HG02852 (cell line): ENCODE results near the gene TMIE.

Experiments used
- ATAC-seq: cut with Tn5 transposase; IDR thresholded peaks from one replicate; pipeline ENCODE4 v1.9.1; 2021; ENCODE audit warnings: mild to moderate bottlenecking, moderate library complexity; ENCODE audit not compliant: unreplicated experiment

The TMIE gene

DNA sequence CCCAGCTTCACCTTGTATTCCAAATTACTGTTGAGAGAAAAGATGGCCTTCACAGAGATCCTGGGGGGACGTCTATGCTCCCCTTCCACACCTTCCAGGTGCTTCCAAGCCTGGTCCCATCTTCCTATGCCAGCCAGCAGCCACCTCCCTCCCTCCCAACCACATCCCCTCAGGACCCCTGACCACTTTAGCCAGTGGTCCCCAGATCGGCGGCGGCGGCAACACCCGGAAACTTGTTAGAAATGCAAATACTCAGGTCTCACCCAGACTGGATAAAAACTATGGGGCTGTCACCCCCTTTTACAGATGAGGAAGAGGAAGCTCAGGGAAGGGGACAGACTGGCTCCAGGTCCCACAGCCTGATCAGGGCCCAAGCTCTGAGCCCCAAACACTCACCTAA lies 54.5 kb downstream of the TMIE start:
- ATAC-seq = no peak

DNA sequence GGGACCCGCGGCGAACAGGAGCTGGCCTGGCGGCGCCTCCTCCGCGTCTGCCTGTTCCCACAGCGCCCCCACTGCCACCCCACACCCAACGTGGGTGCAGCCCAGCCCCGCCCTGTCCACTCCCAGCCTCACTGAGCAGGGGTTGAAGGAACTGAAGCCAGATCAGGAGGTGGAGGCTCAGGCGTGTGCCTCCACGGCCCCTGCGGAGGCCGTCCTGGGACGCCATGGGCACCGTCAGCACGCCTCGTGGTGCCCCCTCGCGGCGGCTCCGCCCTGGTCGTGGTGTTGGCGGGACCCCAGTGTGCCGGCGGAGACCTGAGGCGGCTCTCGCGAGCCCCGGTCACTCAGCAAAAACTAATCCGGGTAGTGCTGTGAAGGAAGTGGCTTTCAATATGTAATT lies 55.5 kb downstream of the TMIE start:
- ATAC-seq = no peak

DNA sequence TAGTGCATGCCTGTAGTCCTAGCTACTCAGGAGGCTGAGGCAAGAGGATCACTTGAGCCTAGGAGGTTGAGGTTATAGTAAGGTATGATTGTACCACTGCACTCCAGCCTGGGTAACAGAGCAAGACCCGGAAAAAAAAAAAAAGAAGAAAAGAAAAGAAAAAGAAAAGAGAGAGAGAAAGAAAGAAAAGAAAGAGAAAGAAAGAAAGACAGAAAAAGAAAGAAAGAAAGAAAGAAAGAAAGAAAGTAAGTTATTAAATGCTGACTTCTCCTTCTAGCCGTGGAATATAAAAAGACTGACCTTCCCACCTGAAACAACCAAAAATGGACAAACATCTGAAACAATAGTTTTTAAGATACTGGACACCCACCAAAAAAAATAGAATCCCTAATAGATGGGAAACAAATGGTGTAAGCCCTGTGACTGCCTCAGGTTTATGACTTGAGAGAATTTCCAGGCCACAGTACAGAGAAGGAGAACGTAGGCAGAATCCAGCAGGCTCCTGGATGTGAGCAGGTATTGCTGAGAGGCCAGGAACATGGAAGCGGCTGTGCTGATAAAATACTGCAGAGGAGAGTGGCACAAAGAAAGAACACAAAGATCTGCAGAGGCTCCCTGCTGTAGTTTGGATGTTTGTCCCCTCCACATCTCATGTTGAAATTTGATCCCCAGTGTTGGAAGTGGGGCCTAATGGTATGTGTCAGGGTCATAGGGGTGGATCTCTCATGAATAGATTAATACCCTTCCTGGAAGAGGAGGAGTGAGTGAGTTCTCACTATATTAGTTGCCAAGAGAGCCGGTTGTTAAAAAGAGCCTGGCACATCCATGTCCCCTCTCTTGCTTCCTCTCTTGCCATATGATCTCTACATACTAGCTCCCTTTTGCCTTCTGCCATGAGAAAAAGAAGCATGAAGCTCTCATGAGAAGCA lies 58.3 kb downstream of the TMIE start:
- ATAC-seq = no peak
